Prostate gland (tissue), 2 donors: Measurements from ENCODE around the gene DUSP19.
"Not testable (repeated sequence)": the region's sequence is repeated elsewhere in the genome, so short reads cannot be mapped to it uniquely, and the experiment has no call there.

Experiments
- CTCF ChIP-seq, 4 experiments: fragments of 200-600 bp in 2 of 4; fragments of 450-650 bp in 2 of 4; sonication (generic) in 2 of 4; IDR thresholded peaks; 1 replicate in 3 of 4; 2 replicates in 1 of 4; pipeline ENCODE4 v1.5.1; 2016 to 2019; ENCODE audit warnings: antibody characterized with exemption in 4 of 4, mild to moderate bottlenecking in 2 of 4, moderate library complexity in 2 of 4
- POLR2A ChIP-seq: fragments of 450-650 bp; IDR thresholded peaks from one replicate; pipeline ENCODE4 v1.6.1; 2016; ENCODE audit warnings: antibody characterized with exemption, mild to moderate bottlenecking
- POLR2AphosphoS5 ChIP-seq: sonication (generic); formaldehyde crosslinking; IDR thresholded peaks from one replicate; pipeline ENCODE4 v1.6.1; 2017; ENCODE audit warnings: antibody characterized with exemption

GRCh38 chr2:183043580-183043979, 35.0 kb upstream of the DUSP19 start:
- TF ChIP-seq POLR2A; CTCF (IDR thresholded peaks at IDR 0.05); POLR2AphosphoS5: not testable (repeated sequence)
